Cardiac muscle cell (in vitro differentiated cells and primary cell): ENCODE data around the gene ASIC1. TPM values are rescaled to one million over a fixed set of nuclear protein-coding genes. Genes with fewer than 3 reads are reported as not detected.

Source experiments
- DNase-seq, 2 donors: peaks; one replicate each; pipeline versions ENCODE4 v3.0.0 to v3.0.0-alpha.2; 2010 to 2017; ENCODE audit warnings: low read depth in 1 of 2, low spot score in 1 of 2
- H3K27ac ChIP-seq: fragments of 200-600 bp; sonication (generic); 2 replicates; pipeline ENCODE4 v1.5.1; 2016
- H3K27me3 ChIP-seq: fragments of 200-600 bp; sonication (generic); 2 replicates; pipeline ENCODE4 v1.6.0; 2016; ENCODE audit warnings: control low read depth
- H3K36me3 ChIP-seq: fragments of 200-600 bp; sonication (generic); 2 replicates; pipeline ENCODE4 v1.5.1; 2016; ENCODE audit warnings: control low read depth
- H3K4me1 ChIP-seq: fragments of 200-600 bp; sonication (generic); 2 replicates; pipeline ENCODE4 v1.8.1; 2017; ENCODE audit warnings: low read depth, mild to moderate bottlenecking, mixed run types
- H3K4me3 ChIP-seq: fragments of 200-600 bp; sonication (generic); 2 replicates; pipeline ENCODE4 v1.5.1; 2016; ENCODE audit warnings: mild to moderate bottlenecking
- H3K9me3 ChIP-seq: fragments of 200-600 bp; sonication (generic); 2 replicates; pipeline ENCODE4 v1.5.1; 2017; ENCODE audit warnings: low read depth, mild to moderate bottlenecking, control low read depth
- polyA plus RNA-seq: library from polyadenylated mRNA; unstranded; fragments of >200 nt; fragmentation: Nextera tagmentation; extraction: Ambion mirVana; gene quantifications from 2 replicates; pipeline ENCODE4 v1.2.1, GENCODE V29; 2016
- total RNA-seq: library from RNA; depleted of rRNA; stranded (reverse); fragments of >200 nt; gene quantifications from 2 replicates; pipeline ENCODE4 v1.2.3, GENCODE V29; 2016
- TF ChIP-seq, protein P1 (sequence below): IDR thresholded peaks from 2 replicates; pipeline ENCODE4 v1.5.1; 2012; ENCODE audit warnings: low read depth, mild to moderate bottlenecking, low read length

The ASIC1 gene
- total and polyA plus RNA-seq, 2 experiments from 2014 or later: 4.6 to 7.0 TPM

DNA sequence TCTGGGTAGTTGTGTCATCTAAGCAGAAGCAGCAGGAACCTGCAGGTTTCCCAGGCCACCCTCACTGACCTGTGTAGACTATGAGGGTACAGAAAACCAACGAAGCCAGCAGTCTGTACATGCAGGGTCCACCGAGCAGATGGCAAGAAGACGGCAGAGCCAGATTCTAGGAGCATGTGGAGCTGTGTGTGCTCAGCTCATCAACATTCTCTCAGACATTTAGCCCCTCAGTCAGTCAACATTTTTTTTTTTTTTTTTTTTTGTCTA is 7.3 kb upstream of the ASIC1 start:
- Histone ChIP-seq H3K27me3 (peaks cover 9% of the 10 kb centered on the region), H3K4me3 (no peak overlapping the region), H3K36me3 (no peaks in the 10 kb centered on the region), H3K27ac (no peak overlapping the region), H3K4me1 (peaks cover 8% of the 10 kb centered on the region), H3K9me3 (no peaks in the 10 kb centered on the region)
- TF ChIP-seq, protein P1, sequence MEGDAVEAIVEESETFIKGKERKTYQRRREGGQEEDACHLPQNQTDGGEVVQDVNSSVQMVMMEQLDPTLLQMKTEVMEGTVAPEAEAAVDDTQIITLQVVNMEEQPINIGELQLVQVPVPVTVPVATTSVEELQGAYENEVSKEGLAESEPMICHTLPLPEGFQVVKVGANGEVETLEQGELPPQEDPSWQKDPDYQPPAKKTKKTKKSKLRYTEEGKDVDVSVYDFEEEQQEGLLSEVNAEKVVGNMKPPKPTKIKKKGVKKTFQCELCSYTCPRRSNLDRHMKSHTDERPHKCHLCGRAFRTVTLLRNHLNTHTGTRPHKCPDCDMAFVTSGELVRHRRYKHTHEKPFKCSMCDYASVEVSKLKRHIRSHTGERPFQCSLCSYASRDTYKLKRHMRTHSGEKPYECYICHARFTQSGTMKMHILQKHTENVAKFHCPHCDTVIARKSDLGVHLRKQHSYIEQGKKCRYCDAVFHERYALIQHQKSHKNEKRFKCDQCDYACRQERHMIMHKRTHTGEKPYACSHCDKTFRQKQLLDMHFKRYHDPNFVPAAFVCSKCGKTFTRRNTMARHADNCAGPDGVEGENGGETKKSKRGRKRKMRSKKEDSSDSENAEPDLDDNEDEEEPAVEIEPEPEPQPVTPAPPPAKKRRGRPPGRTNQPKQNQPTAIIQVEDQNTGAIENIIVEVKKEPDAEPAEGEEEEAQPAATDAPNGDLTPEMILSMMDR: no peak
- no peak for DNase-seq

DNA sequence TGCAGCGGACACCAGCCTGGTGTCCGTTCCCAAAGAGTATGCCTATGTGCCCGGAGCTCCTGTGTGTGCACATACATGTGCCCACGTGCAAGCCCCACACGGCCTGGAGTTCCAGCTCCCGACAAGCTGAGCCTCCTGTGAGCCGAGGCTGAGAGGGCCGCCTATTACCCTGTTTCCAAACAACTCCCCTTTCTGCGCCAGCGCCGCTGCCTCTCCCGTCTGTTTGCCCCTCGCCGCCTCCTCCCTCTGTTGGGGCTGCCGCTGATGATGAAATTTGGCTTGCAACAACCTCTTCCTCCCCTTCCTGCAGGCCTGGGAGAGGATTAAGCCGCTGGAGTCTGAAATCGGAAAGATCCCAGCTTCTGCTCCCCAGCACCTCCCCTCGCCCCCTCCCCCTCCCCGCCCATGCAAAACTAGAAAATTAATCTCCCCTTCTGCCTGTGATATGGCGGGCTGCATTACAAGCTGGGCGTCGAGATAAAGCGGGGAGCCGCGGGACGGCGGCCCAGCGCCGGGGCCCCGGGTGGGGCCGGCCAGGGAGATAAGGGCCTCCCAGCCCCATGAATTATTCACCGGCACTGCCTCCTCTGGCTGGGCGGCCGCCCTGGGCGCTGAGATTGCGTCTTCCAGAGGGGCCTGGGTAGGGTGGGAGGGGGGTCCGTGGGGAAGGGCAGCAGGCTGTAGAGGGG is 6.8 kb upstream of the ASIC1 start:
- H3K27ac ChIP-seq: no peak overlapping the region

DNA sequence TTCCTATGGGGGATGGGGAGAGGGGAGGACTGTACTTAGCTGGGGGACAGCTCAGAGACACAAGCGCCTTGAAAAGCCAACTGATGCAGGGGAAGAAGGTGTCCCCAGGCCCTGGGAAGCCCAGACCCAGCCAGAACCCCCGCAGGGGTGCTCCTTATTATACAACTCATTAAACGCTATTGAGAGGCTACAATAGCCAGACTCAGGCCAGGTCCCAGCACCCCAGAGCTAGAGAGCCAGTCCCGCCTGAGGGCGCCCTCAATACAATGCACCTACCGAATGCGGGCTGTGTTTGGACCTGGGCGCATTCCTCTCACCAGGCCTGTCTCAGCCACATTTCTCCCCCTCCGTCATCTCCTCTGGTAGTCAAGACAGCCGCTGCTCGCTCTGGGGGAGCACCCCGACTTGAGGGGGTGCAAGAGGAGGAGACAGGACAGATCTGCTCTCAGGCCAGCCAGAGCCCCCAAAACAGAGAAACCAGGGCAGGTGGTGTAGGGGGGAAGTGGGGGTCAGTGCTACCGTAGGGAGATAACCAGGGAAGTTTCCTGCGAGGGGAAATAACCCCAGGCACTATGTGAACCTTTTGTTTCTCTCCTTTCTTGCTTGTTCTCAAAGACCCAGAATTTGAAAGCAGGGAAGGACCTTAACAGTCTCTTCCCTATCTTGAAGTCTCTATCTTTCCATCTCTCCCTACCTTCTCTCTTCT is 6.1 kb upstream of the ASIC1 start:
- Histone ChIP-seq H3K36me3 (no peaks in the 10 kb centered on the region), H3K27ac (no peak overlapping the region), H3K4me1 (peaks cover 8% of the 10 kb centered on the region), H3K27me3 (peaks cover 11% of the 10 kb centered on the region), H3K9me3 (no peaks in the 10 kb centered on the region), H3K4me3 (no peak overlapping the region)
- TF ChIP-seq, protein P1: no peak
- no peak for DNase-seq

More for the DNA sequence above, 6.8 kb upstream of the ASIC1 start:
- H3K27me3 ChIP-seq: peaks cover 9% of the 10 kb centered on the region
- TF ChIP-seq, protein P1: no peak
- no peaks in the 10 kb centered on the region for H3K9me3 ChIP-seq
- H3K4me3 ChIP-seq: no peak overlapping the region
- peaks cover 8% of the 10 kb centered on the region for H3K4me1 ChIP-seq
- no peaks in the 10 kb centered on the region for H3K36me3 ChIP-seq
- DNase-seq: peak; percentile 49 to 96

DNA sequence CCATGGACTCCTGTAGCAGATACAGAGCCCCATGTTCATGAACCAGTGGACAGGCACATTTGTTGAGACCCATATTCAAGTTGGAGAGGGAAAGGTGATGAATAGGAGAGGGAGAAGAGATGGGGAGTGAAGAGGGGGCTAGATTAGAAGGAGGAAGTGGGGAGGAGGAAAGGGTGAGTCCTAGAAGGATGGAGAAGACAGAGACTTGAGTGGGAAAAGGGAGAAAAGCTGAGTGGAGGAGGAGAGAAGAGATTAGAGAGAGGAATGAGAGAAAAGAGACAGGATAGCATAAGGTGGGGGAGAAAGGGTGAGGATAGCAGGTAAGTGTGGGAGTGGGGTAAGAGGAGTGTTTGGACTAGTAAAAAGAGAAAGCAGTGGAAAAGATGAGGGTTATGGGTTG is 4.9 kb upstream of the ASIC1 start:
- H3K9me3 ChIP-seq: no peaks in the 10 kb centered on the region
- peaks cover 19% of the 10 kb centered on the region for H3K27me3 ChIP-seq
- no peak for DNase-seq
- H3K4me1 ChIP-seq: peaks cover 16% of the 10 kb centered on the region
- TF ChIP-seq, protein P1: no peak
- no peak overlapping the region for H3K4me3 ChIP-seq
- H3K27ac ChIP-seq: no peak overlapping the region
- no peaks in the 10 kb centered on the region for H3K36me3 ChIP-seq

DNA sequence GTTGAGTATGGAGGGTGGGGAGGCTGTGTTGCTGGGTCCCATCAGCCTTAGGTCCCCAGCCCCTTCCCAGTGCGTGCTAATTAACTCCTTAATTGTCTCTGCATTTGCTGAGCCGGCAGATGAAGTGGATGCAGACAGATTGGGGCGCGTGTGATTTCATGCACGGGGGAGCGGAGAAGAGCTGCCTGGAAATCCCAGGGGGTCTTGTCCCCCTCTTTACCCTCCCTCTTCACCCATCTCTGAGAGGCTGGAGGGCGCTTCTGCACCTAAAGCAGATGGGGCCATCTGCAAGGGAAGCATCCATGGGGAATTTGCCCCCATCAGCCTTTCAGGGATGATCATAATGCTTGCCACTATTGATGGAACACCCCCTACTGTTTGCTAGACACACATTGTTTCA is 4.4 kb upstream of the ASIC1 start:
- Histone ChIP-seq H3K4me3 (no peak overlapping the region), H3K27ac (no peak overlapping the region), H3K36me3 (no peaks in the 10 kb centered on the region), H3K27me3 (peaks cover 19% of the 10 kb centered on the region), H3K4me1 (peaks cover 16% of the 10 kb centered on the region), H3K9me3 (no peaks in the 10 kb centered on the region)
- TF ChIP-seq, protein P1: no peak
- no peak for DNase-seq
